ENCODE results near the gene REXO4.

The REXO4 gene

DNA sequence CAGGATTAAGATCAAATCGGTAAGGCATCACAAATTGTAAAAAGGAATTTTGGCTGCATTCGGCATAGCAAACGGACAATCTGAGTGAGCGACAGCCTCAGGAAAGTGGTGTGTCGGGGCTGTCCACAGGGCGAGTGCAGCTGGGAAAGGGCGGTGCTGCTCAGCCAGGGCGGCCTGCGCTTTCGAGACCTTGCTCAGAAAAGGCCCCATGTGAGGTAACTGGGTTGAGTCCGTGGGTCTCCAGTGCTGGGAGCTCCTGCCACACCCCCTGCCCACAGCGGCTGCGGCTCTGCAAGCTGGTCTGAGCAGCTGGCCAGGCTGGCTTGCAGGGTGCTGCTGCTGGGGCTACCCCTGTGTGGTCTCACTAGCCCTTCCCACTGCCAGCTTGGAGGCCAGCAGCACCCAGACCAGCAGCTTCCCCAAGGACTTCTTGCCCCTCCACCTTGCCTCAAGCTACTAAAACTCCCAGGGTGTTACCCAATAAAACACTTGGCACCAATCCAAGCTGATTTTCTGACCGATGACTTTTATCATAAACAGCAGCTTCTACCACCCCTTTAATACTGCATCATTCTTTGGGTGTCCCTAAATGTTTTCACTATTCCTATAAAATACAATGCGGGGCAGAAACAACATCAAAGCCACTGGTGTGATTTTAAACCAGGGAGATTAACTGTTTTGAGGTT is 55.3 kb downstream of the REXO4 start:
- TF ChIP-seq GATA3 (IDR thresholded peaks at IDR 0.05; ENCODE audit: low read depth, low read length) (no peak), GATA2 (IDR thresholded peaks at IDR 0.05; ENCODE audit: low read depth, low read length) (no peak)

DNA sequence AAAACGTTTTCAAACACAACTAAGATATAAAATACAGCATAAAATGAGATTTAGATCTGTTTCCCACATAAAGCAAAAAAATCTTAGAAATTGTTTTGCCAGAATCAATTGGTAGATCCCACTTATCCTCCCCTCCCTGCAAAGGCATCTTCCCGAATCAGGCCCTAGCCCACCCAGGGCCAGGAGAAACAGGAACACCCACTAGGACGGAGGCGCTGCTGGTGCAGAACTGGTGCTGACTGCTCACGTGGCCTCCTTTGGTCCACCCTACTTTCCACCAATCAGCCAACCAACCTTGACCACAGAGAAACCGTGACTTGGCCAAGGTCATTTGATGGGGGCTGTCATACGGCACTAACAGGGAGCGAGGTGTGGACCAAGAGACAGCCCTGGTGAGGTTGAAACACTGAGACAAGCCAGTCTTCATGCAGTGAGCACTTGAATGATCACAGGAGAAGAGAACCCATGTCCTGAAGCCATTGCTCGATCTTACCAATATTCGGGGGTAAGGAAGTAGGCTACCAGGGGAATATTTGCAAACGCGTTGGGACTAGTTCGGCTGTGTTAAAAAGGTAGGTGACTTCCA is 56.2 kb downstream of the REXO4 start:
- TF ChIP-seq GATA2 (IDR thresholded peaks at IDR 0.05; ENCODE audit: low read depth, low read length) (no peak), GATA3 (IDR thresholded peaks at IDR 0.05; ENCODE audit: low read depth, low read length) (no peak)

DNA sequence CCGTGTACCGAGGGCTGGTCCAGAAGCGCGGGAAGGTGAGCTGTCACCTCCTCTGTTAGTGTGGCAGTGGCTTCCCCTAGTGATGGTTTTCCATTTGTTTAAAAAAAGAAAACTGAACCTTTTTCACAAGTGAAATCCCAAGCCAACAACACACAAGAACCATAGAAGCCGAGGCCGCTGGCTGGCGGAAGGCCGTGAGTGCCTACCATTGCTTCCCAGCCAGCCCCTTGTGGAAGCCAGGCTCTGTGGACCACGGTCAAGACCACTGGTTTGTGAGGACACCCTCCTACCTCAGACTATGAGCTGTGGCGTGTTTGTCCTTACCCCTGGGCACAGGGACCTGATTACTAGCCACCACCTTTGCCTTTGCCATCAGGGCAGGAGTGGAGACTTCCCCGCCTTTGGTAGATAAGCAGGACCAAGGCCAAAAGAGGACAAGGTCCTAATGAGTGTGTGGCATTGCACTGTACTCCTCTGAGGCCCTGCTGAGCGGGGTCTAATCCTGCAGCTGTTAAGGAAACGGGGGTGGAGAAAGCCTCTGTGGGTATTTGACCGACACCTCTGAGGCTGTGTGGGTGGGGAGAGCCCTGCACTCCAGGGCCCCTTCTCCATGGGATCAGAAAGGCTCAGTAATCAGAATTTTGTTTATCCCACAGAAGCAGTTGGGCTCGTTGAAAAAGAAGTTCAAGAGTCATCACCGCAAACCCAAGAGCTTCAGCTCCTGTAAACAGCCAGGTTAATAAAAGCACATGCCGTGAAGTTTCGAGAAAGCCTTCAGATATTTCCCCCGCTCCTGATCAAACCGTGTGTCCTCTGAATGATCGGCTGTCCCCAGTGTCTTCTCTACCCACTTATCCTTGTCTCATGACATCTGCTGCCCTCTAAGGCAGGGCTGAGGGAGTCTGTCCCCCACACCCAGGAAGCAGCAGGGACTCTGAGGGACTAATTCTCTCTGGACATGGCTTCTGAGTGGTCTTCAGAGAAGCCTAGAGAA is 57.1 kb downstream of the REXO4 start:
- TF ChIP-seq GATA3 (IDR thresholded peaks at IDR 0.05; ENCODE audit: low read depth, low read length) (no peak), GATA2 (IDR thresholded peaks at IDR 0.05; ENCODE audit: low read depth, low read length) (no peak)

DNA sequence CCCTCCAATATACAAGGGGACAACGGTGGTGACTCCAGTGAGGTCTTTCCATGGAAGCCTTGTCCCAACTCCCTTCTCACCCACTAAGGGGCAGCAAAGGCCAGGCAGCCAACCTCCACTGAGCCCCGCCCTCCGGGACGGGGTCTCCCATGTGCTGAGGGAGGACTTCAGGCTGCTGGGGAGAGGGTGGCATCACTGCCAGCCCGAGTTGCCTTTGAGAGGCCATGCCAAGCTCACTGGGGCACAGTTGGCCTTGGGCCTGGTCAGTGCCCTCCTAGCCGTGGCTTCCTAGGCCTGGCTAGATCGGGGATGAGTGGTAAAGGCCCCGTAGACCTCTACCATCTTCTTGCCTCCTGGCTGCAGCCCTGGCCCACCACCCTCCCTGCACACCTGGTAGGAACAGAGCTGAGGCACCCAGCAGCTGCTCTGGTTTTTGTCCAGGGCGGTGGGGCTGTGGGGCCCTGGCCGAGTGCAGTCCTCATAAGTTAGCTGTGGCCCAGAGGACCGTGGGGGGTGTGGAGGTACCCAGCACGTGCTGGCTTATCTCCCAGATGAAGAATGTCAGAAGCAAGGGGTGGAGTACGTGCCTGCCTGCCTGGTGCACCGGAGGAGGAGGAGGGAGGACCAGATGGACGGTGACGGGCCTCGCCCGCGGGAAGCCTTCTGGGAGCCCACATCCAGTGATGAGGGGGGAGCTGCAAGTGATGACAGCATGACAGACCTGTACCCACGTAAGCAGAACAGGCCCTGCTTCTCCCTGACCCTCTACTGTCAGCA is 58.2 kb downstream of the REXO4 start:
- no peak for TF ChIP-seq GATA2 (IDR thresholded peaks at IDR 0.05; ENCODE audit: low read depth, low read length)

GRCh38 chr9:133357656-133358055 is 60.2 kb downstream of the REXO4 start:
- TF ChIP-seq GATA3 (IDR thresholded peaks at IDR 0.05; ENCODE audit: low read depth, low read length): no peak
- no peak for TF ChIP-seq GATA2 (IDR thresholded peaks at IDR 0.05; ENCODE audit: low read depth, low read length)

DNA sequence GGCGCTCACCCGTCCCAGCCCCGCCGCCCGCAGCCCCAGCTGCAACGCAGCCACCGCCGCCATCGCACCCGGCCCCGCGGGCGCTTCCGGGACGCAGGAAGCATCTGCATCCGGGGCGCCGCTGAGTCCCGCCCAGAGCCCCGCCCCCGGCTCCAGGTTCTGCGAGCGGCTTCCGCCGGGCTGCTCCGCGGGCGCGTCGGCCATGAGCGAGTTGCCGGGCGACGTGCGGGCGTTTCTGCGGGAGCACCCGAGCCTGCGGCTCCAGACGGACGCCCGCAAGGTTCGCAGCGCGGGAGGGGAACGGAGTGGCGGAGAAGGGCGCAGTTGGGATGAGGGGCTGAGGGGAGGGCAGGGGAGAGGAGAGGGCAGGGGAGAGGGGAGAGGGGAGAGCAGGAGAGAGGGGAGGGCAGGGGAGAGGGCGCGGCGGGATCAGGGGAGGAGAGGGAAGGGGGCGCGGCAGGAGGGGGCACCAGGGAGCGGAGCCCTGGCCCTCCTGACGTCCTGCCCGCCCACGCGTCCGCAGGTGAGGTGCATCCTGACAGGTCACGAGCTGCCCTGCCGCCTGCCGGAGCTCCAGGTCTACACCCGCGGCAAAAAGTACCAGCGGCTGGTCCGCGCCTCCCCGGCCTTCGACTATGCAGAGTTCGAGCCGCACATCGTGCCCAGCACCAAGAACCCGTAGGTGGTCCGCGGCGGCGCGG is 61.3 kb downstream of the REXO4 start, which contains the start of the genes SURF1 and SURF2:
Gene SURF1 (minus strand): TSS at position 97 of the 701 bp plus-strand sequence. CDS start 34 bp downstream, at position 63.
Gene SURF2 (plus strand): TSS at position 160 of the 701 bp plus-strand sequence. CDS start 43 bp downstream, at position 203.
- TF ChIP-seq GATA2 (IDR thresholded peaks at IDR 0.05; ENCODE audit: low read depth, low read length) (no peak), GATA3 (IDR thresholded peaks at IDR 0.05; ENCODE audit: low read depth, low read length) (no peak)

Data from SH-SY5Y (cell line).